CD14-positive monocyte (primary cell): Measurements from ENCODE around the gene MAPK1. TPM values are rescaled to one million over a fixed set of nuclear protein-coding genes. Genes with fewer than 3 reads are reported as not detected.

Source experiments
- DNase-seq, 3 donors: peaks; one replicate each; pipeline ENCODE4 v3.0.0-alpha.2; 2011 to 2022
- H2AFZ ChIP-seq: 2 replicates; pipeline ENCODE4 v1.6.0; 2012; ENCODE audit warnings: mild to moderate bottlenecking, low read depth, low read length, inconsistent platforms; ENCODE audit not compliant: insufficient read depth, poor library complexity, severe bottlenecking
- H3K27ac ChIP-seq, 2 donors: 1 replicate in 1 of 2; 2 replicates in 1 of 2; pipeline ENCODE4 v1.5.1; 2012 to 2013; ENCODE audit warnings: low read length in 2 of 2, control low read depth in 1 of 2, inconsistent platforms in 1 of 2, low read depth in 1 of 2, mild to moderate bottlenecking in 1 of 2
- H3K27me3 ChIP-seq, 2 donors: one replicate each; pipeline versions ENCODE4 v1.6.0 to v1.6.1; 2011 to 2013; ENCODE audit warnings: low read length in 2 of 2; ENCODE audit not compliant: control insufficient read depth in 2 of 2, insufficient read depth in 2 of 2
- H3K36me3 ChIP-seq, 2 donors: replicated peaks in 1 of 2; 1 replicate in 1 of 2; 2 replicates in 1 of 2; pipeline versions ENCODE4 v1.5.1 to v1.6.1; 2012 to 2013; ENCODE audit warnings: low read length in 2 of 2, control low read depth in 1 of 2, inconsistent platforms in 1 of 2, mild to moderate bottlenecking in 1 of 2; ENCODE audit not compliant: insufficient read depth in 2 of 2, control insufficient read depth in 1 of 2
- H3K4me1 ChIP-seq, 2 donors: 1 replicate in 1 of 2; 2 replicates in 1 of 2; pipeline versions ENCODE4 v1.5.1 to v1.6.1; 2012 to 2013; ENCODE audit warnings: low read length in 2 of 2, control low read depth in 1 of 2, inconsistent platforms in 1 of 2, mild to moderate bottlenecking in 1 of 2, moderate library complexity in 1 of 2; ENCODE audit not compliant: insufficient read depth in 2 of 2, control insufficient read depth in 1 of 2
- H3K4me2 ChIP-seq: replicated peaks from 2 replicates; pipeline ENCODE3; 2012; ENCODE audit warnings: low read length, moderate library complexity, mild to moderate bottlenecking; ENCODE audit not compliant: poor library complexity, severe bottlenecking; ENCODE audit errors: extremely low read depth
- H3K4me3 ChIP-seq, 3 experiments: fragments of 200-600 bp in 1 of 3; sonication (generic) in 1 of 3; replicated peaks in 1 of 3; 1 replicate in 2 of 3; 2 replicates in 1 of 3; pipeline ENCODE4 v1.5.1; 2011 to 2013; ENCODE audit warnings: low read length in 3 of 3, mild to moderate bottlenecking in 3 of 3, control low read depth in 2 of 3, low read depth in 2 of 3, inconsistent platforms in 1 of 3, moderate library complexity in 1 of 3
- H3K79me2 ChIP-seq: 2 replicates; pipeline ENCODE4 v1.6.0; 2012; ENCODE audit warnings: mild to moderate bottlenecking, control low read depth, inconsistent platforms, low read length, moderate library complexity; ENCODE audit not compliant: insufficient read depth
- H3K9ac ChIP-seq: 2 replicates; pipeline ENCODE4 v1.6.0; 2017; ENCODE audit warnings: low read length, mild to moderate bottlenecking; ENCODE audit not compliant: insufficient read depth, poor library complexity, severe bottlenecking
- H3K9me3 ChIP-seq, 2 donors: replicated peaks in 1 of 2; 1 replicate in 1 of 2; 2 replicates in 1 of 2; pipeline versions ENCODE4 v1.5.1 to v1.6.1; 2012 to 2013; ENCODE audit warnings: low read length in 2 of 2, control low read depth in 1 of 2; ENCODE audit not compliant: control insufficient read depth in 1 of 2, insufficient read depth in 1 of 2
- H4K20me1 ChIP-seq: 2 replicates; pipeline ENCODE4 v1.6.0; 2012; ENCODE audit warnings: mild to moderate bottlenecking, low read length, control low read depth, moderate library complexity; ENCODE audit not compliant: insufficient read depth
- H3K27ac Mint-ChIP-seq, 7 donors: one replicate each; pipeline ENCODE4 v1.8.0; 2020; ENCODE audit warnings: mild to moderate bottlenecking in 7 of 7, mixed read lengths in 7 of 7, moderate library complexity in 6 of 7, inconsistent platforms in 2 of 7
- H3K27me3 Mint-ChIP-seq, 3 donors: one replicate each; pipeline ENCODE4 v1.8.0; 2021 to 2022; ENCODE audit warnings: low read depth in 3 of 3, mild to moderate bottlenecking in 3 of 3, mixed read lengths in 3 of 3, moderate library complexity in 3 of 3, inconsistent platforms in 1 of 3
- H3K36me3 Mint-ChIP-seq, 2 donors: one replicate each; pipeline ENCODE4 v1.8.0; 2020; ENCODE audit warnings: mixed read lengths in 2 of 2, inconsistent platforms in 1 of 2, mild to moderate bottlenecking in 1 of 2
- H3K4me1 Mint-ChIP-seq: one replicate; pipeline ENCODE4 v1.8.0; 2020; ENCODE audit warnings: mild to moderate bottlenecking, mixed read lengths
- H3K4me3 Mint-ChIP-seq, 2 donors: one replicate each; pipeline ENCODE4 v1.8.0; 2020; ENCODE audit warnings: mild to moderate bottlenecking in 2 of 2, mixed read lengths in 2 of 2, moderate library complexity in 1 of 2
- H3K9me3 Mint-ChIP-seq, 7 donors: one replicate each; pipeline ENCODE4 v1.8.0; 2020 to 2022; ENCODE audit warnings: mixed read lengths in 7 of 7, mild to moderate bottlenecking in 6 of 7, moderate library complexity in 6 of 7, inconsistent platforms in 2 of 7
- CTCF ChIP-seq: fragments of 200-600 bp; IDR thresholded peaks from one replicate; pipeline ENCODE4 v1.8.0; 2022; ENCODE audit warnings: antibody characterized with exemption, mild to moderate bottlenecking
- WGBS: methylation state at CpG from one replicate; pipeline ENCODE4 v1.1.5; 2013; ENCODE audit warnings: missing lambda C conversion rate; ENCODE audit not compliant: insufficient coverage; 5-methylcytosine and 5-hydroxymethylcytosine counted together
- intact Hi-C, 2 donors: fragments of 100-400 bp; cut with micrococcal nuclease; formaldehyde crosslinking; loops; one replicate each; pipeline versions ENCODE4 v1.15.0 to v1.15.1; 2023
- polyA plus RNA-seq, 3 donors: library from polyadenylated mRNA; depleted of rRNA in 1 of 3; unstranded in 2 of 3; stranded (reverse) in 1 of 3; fragments of 300-500 nt in 2 of 3; fragments of >200 nt in 1 of 3; fragmentation: Illumina TruSeq in 2 of 3; gene quantifications; 1 replicate in 2 of 3; 2 replicates in 1 of 3; pipeline ENCODE4 v1.2.3, GENCODE V29; 2012 to 2021

MAPK1 gene
- polyA plus RNA-seq, 3 donors, result 47.0 to 148 (median 118) TPM

DNA sequence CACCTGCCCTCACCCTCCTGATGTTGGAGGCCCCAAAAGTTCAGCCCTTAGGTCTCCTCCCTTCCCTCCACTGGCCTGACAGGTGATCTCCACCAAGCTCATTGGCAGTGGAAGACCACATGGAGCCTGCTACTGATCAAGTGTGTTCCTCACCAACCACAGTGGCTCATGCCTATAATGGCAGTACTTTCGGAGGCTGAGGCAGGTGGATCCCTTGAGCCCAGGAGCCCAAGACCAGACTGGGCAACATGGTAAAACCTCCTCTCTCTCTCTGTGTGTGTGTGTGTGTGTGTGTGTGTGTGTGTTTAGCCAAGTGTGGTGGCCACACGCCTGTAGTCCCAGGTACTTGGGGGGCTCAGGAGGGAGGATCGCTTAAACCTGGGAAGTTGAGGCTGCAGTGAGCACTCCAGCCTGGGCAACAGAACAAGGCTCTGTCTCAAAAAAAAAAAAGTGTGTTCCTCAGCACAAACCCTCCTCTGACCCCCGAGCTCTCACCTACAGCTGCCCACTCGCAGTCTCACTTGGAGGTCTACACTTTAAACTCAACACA, 127.5 kb downstream of the MAPK1 start:
- intact Hi-C loops, result loop anchor here in 1 of 2 donors (5.0 kb wide), 1 partner anchor 127 kb away; the partner anchor contains the start of gene MAPK1
- no peaks in the 10 kb centered on the region for H3K27me3 ChIP-seq
- no peak overlapping the region for H3K27ac Mint-ChIP-seq

DNA sequence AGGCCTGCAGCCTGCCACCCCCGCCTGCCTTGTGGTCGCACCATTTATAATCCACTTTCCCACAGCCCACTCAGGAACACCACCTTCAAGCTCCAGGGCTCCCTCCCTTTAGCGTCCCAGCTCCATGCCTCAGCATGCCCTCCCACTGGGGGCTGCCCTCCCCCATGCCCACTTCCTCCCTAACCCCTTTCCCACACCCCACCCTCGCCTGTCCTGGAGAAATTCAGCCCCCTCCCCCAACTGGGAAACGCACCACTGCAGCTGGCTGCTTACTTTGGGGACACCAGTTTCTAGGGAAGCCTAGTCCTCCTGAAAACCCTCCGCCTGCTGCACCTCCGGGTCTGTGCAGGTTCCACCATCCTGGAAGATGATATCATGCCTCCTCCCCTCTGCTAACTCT, 128.5 kb downstream of the MAPK1 start:
- no peak for DNase-seq
- WGBS, result 59% methylated on average over 7 of the region's 7 CpGs
- Histone ChIP-seq H3K36me3 (no peaks in the 10 kb centered on the region), H3K4me2 (no peak overlapping the region), H4K20me1 (no peaks in the 10 kb centered on the region), H3K4me1 (peaks cover 13 to 20% of the 10 kb centered on the region in 2 donors), H3K79me2 (no peaks in the 10 kb centered on the region), H2AFZ (no peak overlapping the region), H3K9me3 (no peaks in the 10 kb centered on the region), H3K4me3 (no peak overlapping the region), H3K27me3 (no peaks in the 10 kb centered on the region), H3K27ac (no peak overlapping the region), H3K9ac (no peak overlapping the region)
- Mint-ChIP-seq H3K4me1 (peaks cover 15% of the 10 kb centered on the region), H3K4me3 (no peak overlapping the region), H3K9me3 (no peaks in the 10 kb centered on the region), H3K27me3 (peaks cover 2 to 10% (median 5%) of the 10 kb centered on the region in 3 donors), H3K36me3 (no peaks in the 10 kb centered on the region), H3K27ac (no peak overlapping the region)
- no peak for TF ChIP-seq CTCF
- intact Hi-C loops, result loop anchor here in 1 of 2 donors (5.0 kb wide), 1 partner anchor 128 kb away; the partner anchor contains the start of gene MAPK1

More for the DNA sequence above, 127.5 kb downstream of the MAPK1 start:
- Histone ChIP-seq H3K4me3 (no peak overlapping the region), H2AFZ (no peak overlapping the region), H3K27ac (no peak overlapping the region), H4K20me1 (no peaks in the 10 kb centered on the region), H3K79me2 (no peaks in the 10 kb centered on the region), H3K9me3 (no peaks in the 10 kb centered on the region), H3K4me2 (no peak overlapping the region), H3K4me1 (peaks cover 7 to 14% of the 10 kb centered on the region in 2 donors), H3K9ac (no peak overlapping the region), H3K36me3 (no peaks in the 10 kb centered on the region)
- DNase-seq, result no peak
- Mint-ChIP-seq H3K9me3 (no peaks in the 10 kb centered on the region), H3K36me3 (no peaks in the 10 kb centered on the region), H3K4me1 (peaks cover 7% of the 10 kb centered on the region), H3K4me3 (no peak overlapping the region), H3K27me3 (peaks cover 2 to 10% (median 5%) of the 10 kb centered on the region in 3 donors)
- WGBS, result 90% methylated on average over 2 of the region's 5 CpGs
- no peak for TF ChIP-seq CTCF
